TTC549 (cell line): ENCODE data around the gene ERVFRD-1.
"Not testable (repeated sequence)": the region's sequence is repeated elsewhere in the genome, so short reads cannot be mapped to it uniquely, and the experiment has no call there.

Experiments
- FAIRE-seq: peaks from 2 replicates; lab custom pipeline; 2012; peaks lifted over from hg19 to GRCh38; lab: Jason Lieb, UNC

Gene ERVFRD-1

GRCh38 chr6:11087141-11087812 is 24.2 kb downstream of the ERVFRD-1 start:
- FAIRE-seq, result not testable (repeated sequence)

- FAIRE-seq, result no peak
These were observed 25.6 kb downstream of the ERVFRD-1 start for GRCh38 chr6:11085758-11086435.

- no peak for FAIRE-seq
These were observed 27.6 kb downstream of the ERVFRD-1 start for GRCh38 chr6:11083956-11084355.

DNA sequence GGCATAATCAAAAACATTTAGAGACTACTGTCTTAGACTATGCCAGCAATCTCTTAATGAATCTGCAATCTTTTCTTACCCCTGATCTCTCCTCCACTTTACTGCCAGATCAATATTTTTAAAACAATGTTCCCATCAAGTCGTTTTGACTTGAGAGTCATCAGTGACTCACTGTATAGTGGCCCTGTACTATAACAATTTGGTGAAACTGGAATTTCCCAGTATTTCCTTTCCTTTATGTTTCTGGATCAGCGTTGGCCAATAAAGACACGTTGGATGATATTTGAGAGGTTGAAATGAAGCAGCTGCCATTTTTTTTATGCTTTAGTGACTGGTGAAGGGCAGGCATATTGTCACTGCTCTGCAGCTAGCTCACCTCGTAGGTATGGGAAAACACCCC is 28.0 kb downstream of the ERVFRD-1 start:
- FAIRE-seq, result no peak

- no peak for FAIRE-seq
These were observed 31.2 kb downstream of the ERVFRD-1 start for GRCh38 chr6:11080296-11080695.

DNA sequence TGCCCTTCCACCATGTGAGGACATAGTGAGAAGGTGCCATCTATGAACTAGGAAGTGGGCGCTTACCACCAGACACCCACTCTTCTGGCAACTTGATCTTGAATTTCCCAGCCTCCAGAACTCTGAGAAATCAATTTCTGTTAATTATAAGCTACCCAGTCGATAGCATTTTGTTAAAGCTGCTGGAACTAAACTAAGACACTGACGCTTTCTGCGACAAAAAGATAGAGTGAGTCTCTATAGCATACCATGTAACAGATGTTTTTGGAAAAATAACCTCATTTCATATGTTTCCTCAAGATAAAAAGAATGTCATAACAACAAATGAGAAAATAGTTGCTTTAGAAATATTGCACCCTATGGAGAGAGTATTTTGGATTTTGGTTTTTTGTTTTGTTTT is 33.3 kb downstream of the ERVFRD-1 start:
- no peak for FAIRE-seq

GRCh38 chr6:11076540-11076939 is 35.0 kb downstream of the ERVFRD-1 start:
- FAIRE-seq, result no peak

- FAIRE-seq, result no peak
These were observed 39.4 kb downstream of the ERVFRD-1 start for GRCh38 chr6:11072101-11072500.

- FAIRE-seq, result no peak
These were observed 41.8 kb downstream of the ERVFRD-1 start for GRCh38 chr6:11069760-11070159.

GRCh38 chr6:11067348-11067747 is 44.2 kb downstream of the ERVFRD-1 start:
- no peak for FAIRE-seq

- no peak for FAIRE-seq
These were observed 44.8 kb downstream of the ERVFRD-1 start for GRCh38 chr6:11066505-11067347.

DNA sequence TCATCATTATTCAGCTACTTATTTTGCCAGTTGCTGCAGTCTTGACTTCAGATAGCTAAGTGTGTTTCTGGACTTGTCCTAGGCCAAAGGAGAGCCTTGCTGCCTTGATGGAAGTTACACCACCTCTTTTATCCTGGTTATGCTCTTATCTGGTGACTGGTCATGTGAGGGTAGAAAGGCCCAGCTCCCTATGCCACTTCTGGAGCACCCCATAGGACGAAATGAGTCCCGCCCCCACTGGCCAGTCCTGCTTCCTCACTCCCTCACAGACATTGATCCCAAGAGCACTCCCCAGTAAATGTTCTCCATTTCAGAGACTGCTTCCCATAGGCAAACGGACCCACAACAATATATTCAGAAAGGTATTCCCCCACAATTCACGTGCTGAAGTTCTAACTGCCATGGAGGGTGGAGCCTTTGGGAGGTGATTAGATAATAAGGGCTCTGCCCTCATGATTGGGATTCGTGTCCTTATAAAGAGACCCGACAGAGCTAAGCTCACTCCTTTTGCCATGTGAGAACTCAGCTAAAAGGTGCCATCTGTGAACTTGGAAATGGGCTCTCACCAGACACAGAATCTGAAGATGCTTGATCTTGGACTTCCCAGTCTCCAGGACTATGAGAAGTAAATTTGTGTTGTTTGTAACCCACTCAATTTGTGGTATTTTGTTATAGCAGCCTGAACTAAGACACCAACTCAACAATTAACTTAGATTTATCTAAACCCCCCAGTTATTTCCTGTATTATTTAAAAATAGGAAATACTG is 45.9 kb downstream of the ERVFRD-1 start:
- FAIRE-seq, result no peak

GRCh38 chr6:11064836-11065235 is 46.7 kb downstream of the ERVFRD-1 start:
- no peak for FAIRE-seq

DNA sequence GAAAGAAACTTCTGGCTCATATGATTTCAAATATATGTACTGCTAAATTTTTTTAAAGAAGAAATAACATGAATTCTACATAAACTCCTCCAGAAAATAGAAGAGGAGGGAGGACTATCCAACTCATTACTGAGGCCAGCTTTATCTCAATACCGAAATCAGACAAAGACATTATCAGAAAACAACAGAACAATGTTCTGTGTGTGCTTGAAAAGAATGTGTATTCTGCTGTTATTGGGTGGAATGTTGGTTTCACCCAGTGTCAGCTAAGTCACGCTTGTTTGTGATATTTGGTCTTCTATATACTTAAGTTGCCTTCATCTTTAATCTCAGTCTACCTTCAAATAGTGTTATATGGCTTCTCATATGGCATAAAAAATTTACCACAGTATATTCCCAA is 48.8 kb downstream of the ERVFRD-1 start:
- no peak for FAIRE-seq

DNA sequence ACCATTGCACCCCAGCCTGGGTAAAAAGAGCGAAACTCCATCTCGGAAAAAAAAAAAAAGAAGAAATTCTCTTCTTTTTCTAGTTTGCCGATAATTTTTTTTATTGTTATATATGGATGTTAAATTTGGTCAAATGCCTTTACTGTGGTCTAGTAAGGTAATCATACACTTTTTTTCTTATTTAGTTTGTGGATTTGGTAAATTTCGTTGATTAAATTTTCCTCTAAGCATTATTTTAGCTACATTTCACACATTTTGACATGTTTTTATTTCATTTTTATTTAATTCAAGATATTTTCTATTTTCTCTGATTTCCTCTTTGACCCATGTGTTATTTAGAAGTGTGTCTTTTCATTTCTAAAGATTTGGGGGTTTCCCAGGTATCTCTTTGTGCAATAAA is 49.4 kb downstream of the ERVFRD-1 start:
- no peak for FAIRE-seq

GRCh38 chr6:11058406-11058805 is 53.1 kb downstream of the ERVFRD-1 start:
- FAIRE-seq, result no peak

- FAIRE-seq, result no peak
These were observed 54.7 kb downstream of the ERVFRD-1 start for GRCh38 chr6:11056871-11057270.

- FAIRE-seq, result no peak
These were observed 56.3 kb downstream of the ERVFRD-1 start for GRCh38 chr6:11055127-11055627.

- no peak for FAIRE-seq
These were observed 56.8 kb downstream of the ERVFRD-1 start for GRCh38 chr6:11054722-11055121.

DNA sequence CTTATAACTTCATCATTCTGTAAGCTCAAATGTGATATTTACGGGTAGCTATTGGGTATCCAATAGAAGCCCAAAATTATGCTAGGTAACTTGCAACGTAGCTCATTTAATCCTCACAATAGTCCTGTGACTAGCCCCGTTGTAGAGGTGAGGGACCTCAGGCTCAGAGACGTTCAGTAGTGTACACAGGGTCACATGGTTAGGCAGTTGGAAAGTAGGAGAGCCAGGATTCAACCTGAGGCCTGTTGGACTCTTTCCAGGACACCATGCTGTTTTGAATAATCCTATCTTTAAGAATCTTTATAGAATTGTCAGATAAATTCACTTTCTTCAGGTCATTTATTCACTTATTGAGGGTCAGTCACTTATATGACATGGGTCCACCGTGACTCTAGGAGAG is 58.2 kb downstream of the ERVFRD-1 start:
- FAIRE-seq, result no peak
